Right lobe of liver (tissue), 6 donors: Measurements from ENCODE around the gene APOB. TPM values are rescaled to one million over a fixed set of nuclear protein-coding genes. Genes with fewer than 3 reads are reported as not detected.

Experiments
- ATAC-seq, 4 donors: fragments of 200-7000 bp; cut with Tn5 transposase; one replicate each; pipeline ENCODE4 v1.9.1; 2020; ENCODE audit warnings: mild to moderate bottlenecking in 4 of 4, moderate library complexity in 4 of 4
- DNase-seq, 3 donors: peaks; one replicate each; pipeline ENCODE4 v3.0.0-alpha.2; 2020
- H3K27ac ChIP-seq, 3 donors: fragments of 200-600 bp; one replicate each; pipeline ENCODE4 v1.8.0; 2022
- H3K27me3 ChIP-seq, 2 donors: fragments of 200-600 bp; one replicate each; pipeline ENCODE4 v1.8.0; 2022
- H3K36me3 ChIP-seq, 4 donors: fragments of 200-600 bp; sonication (generic) in 1 of 4; one replicate each; pipeline versions ENCODE4 v1.5.1 to v1.8.0; 2017 to 2022; ENCODE audit warnings: control low read depth in 1 of 4
- H3K4me1 ChIP-seq, 4 donors: fragments of 200-600 bp; sonication (generic) in 1 of 4; one replicate each; pipeline versions ENCODE4 v1.5.1 to v1.8.0; 2017 to 2022; ENCODE audit warnings: control low read depth in 1 of 4
- H3K4me3 ChIP-seq, 3 donors: fragments of 200-600 bp; one replicate each; pipeline ENCODE4 v1.8.0; 2022
- H3K9me3 ChIP-seq, 4 donors: fragments of 200-600 bp; sonication (generic) in 1 of 4; one replicate each; pipeline versions ENCODE4 v1.5.1 to v1.8.0; 2017 to 2022; ENCODE audit warnings: control low read depth in 1 of 4
- CTCF ChIP-seq, 4 donors: fragments of 200-600 bp in 3 of 4; fragments of 450-650 bp in 1 of 4; IDR thresholded peaks; one replicate each; pipeline versions ENCODE4 v1.5.1 to v1.8.0; 2016 to 2022; ENCODE audit warnings: antibody characterized with exemption in 4 of 4, mild to moderate bottlenecking in 2 of 4
- POLR2A ChIP-seq: fragments of 450-650 bp; IDR thresholded peaks from one replicate; pipeline ENCODE4 v1.6.1; 2017; ENCODE audit warnings: antibody characterized with exemption, mild to moderate bottlenecking
- WGBS: methylation state at CpG from one replicate; pipeline ENCODE4 v1.1.6; 2018; ENCODE audit warnings: low coverage, low lambda C conversion rate; ENCODE audit not compliant: insufficient coverage; ENCODE audit errors: missing lambda C conversion rate; 5-methylcytosine and 5-hydroxymethylcytosine counted together
- intact Hi-C, 2 donors: fragments of 100-400 bp; cut with DNase I; formaldehyde crosslinking; loops; one replicate each; pipeline versions ENCODE4 v1.11.2 to v1.14.1; 2022
- total RNA-seq, 6 experiments: library from RNA; depleted of rRNA in 2 of 6; stranded (reverse); fragments of >200 nt in 2 of 6; fragmentation: NEBNext Ultra II Directional in 3 of 6; extraction: Animal tissue kit (Norgen Biotek cat#: 25700) in 3 of 6; gene quantifications; one replicate each; pipeline versions ENCODE4 v1.1.0 to v1.2.4, GENCODE V29; 2016 to 2023
- donor health status: DM: no; HTN: yes; CAD: no.
- donor health status: DM: no; HTN: no; CAD: no.
- donor health status: DM: no; HTN: no; CAD: no.
- donor health status: DM: no; HTN: yes; CAD: no.
- donor health status: DM: no; HTN: yes; CAD: no.

APOB gene
- total RNA-seq, 6 experiments from 2014 or later, result 2,615 to 3,271 (median 2,774) TPM

- peak; percentile 53 to 80 (median 68) for DNase-seq
- no peaks in the 10 kb centered on the region for H3K9me3 ChIP-seq
- 25% methylated on average over 7 of the region's 14 CpGs for WGBS
- H3K36me3 ChIP-seq, result peaks cover 4 to 79% (median 45%) of the 10 kb centered on the region in 4 donors
- no peaks in the 10 kb centered on the region for H3K27me3 ChIP-seq
- intact Hi-C loops, result loop anchor here (10.0 kb wide), 1 partner anchor 54 kb away; no protein-coding TSS in a partner anchor
- H3K4me1 ChIP-seq, result peaks cover 0 to 43% (median 11%) of the 10 kb centered on the region in 4 donors
- ATAC-seq, result peak in 1 of 4 donors; percentile 1
- peak overlapping the region; percentile 63 to 86 (median 78) for H3K4me3 ChIP-seq
- peak overlapping the region; percentile 90 to 99 (median 97) for H3K27ac ChIP-seq
- TF ChIP-seq CTCF (IDR thresholded peaks at IDR 0.05), result no peak
- no peak for TF ChIP-seq POLR2A
These were observed 3.1 kb downstream of the APOB start for GRCh38 chr2:21040468-21041377.

GRCh38 chr2:21039979-21040467, 3.9 kb downstream of the APOB start:
- intact Hi-C loops, result loop anchor here (10.0 kb wide), 1 partner anchor 55 kb away; no protein-coding TSS in a partner anchor
- WGBS, result 21% methylated on average over 7 of the region's 10 CpGs
- DNase-seq, result peak in 2 of 3 donors; percentile 61 to 67
- Histone ChIP-seq H3K36me3 (peaks cover 4 to 86% (median 49%) of the 10 kb centered on the region in 4 donors), H3K4me1 (peaks cover 0 to 48% (median 10%) of the 10 kb centered on the region in 4 donors), H3K27ac (peak overlapping the region in 2 of 3 donors; percentile 97 to 99), H3K9me3 (no peaks in the 10 kb centered on the region), H3K27me3 (no peaks in the 10 kb centered on the region), H3K4me3 (peak overlapping the region; percentile 63 to 86 (median 78))
- TF ChIP-seq POLR2A (no peak), CTCF (IDR thresholded peaks at IDR 0.05) (no peak)
- peak in 2 of 4 donors; percentile 0 for ATAC-seq

GRCh38 chr2:21039080-21039556, 4.8 kb downstream of the APOB start:
- no peaks in the 10 kb centered on the region for H3K9me3 ChIP-seq
- 27% methylated on average over 4 of the region's 4 CpGs for WGBS
- H3K27ac ChIP-seq, result peak overlapping the region in 2 of 3 donors; percentile 46 to 99
- H3K27me3 ChIP-seq, result no peaks in the 10 kb centered on the region
- intact Hi-C loops, result no loop called here
- no peak for TF ChIP-seq CTCF (IDR thresholded peaks at IDR 0.05)
- ATAC-seq (peak in 2 of 4 donors; percentile 0), DNase-seq (no peak)
- H3K36me3 ChIP-seq, result peaks cover 4 to 95% (median 56%) of the 10 kb centered on the region in 4 donors
- peaks cover 0 to 54% (median 10%) of the 10 kb centered on the region in 4 donors for H3K4me1 ChIP-seq
- peak overlapping the region in 2 of 3 donors; percentile 78 to 86 for H3K4me3 ChIP-seq

- Histone ChIP-seq H3K4me3 (peak overlapping the region in 2 of 3 donors; percentile 78 to 86), H3K9me3 (no peaks in the 10 kb centered on the region), H3K27me3 (no peaks in the 10 kb centered on the region), H3K4me1 (peaks cover 0 to 59% (median 10%) of the 10 kb centered on the region in 4 donors), H3K36me3 (peaks cover 4 to 100% (median 60%) of the 10 kb centered on the region in 4 donors), H3K27ac (peak overlapping the region in 2 of 3 donors; percentile 46 to 99)
- WGBS, result 33% methylated on average over 4 of the region's 4 CpGs
- no peak for TF ChIP-seq POLR2A
- TF ChIP-seq CTCF (IDR thresholded peaks at IDR 0.05), result no peak
- ATAC-seq (peak in 3 of 4 donors; percentile 4 to 12 (median 6)), DNase-seq (no peak)
- intact Hi-C loops, result no loop called here
These were observed 5.3 kb downstream of the APOB start for GRCh38 chr2:21038403-21039073.
